ENCODE results near the gene PSENEN. TPM values are rescaled to one million over a fixed set of nuclear protein-coding genes. Genes with fewer than 3 reads are reported as not detected.

PSENEN gene
- total and polyA plus RNA-seq, 3 experiments from 2014 or later, result 50.8 to 101 (median 57.8) TPM

- Mint-ChIP-seq H3K4me3 (no peak overlapping the region), H3K27ac (no peak overlapping the region), H3K9me3 (no peaks in the 10 kb centered on the region), H3K36me3 (peaks cover 10 to 87% (median 15%) of the 10 kb centered on the region in 3 donors), H3K4me1 (peaks cover 5 to 18% (median 13%) of the 10 kb centered on the region in 3 donors), H3K27me3 (no peaks in the 10 kb centered on the region)
- ChIA-PET POLR2A (interaction anchor here (0.7 kb wide), 1 partner anchor 14 kb away, joined by 3 read pairs; no protein-coding TSS in a partner anchor), CTCF (no interaction called here)
- Histone ChIP-seq H3K27me3 (ENCODE audit: insufficient read depth, low read length, poor library complexity, severe bottlenecking) (no peaks in the 10 kb centered on the region), H3K4me1 (ENCODE audit: insufficient read depth, low read length) (peaks cover 12% of the 10 kb centered on the region), H3K4me3 (ENCODE audit: low read length) (no peak overlapping the region), H3K9me3 (ENCODE audit: low read length) (no peaks in the 10 kb centered on the region), H3K36me3 (ENCODE audit: insufficient read depth, low read length) (peaks cover 42% of the 10 kb centered on the region), H3K27ac (ENCODE audit: low read depth, low read length) (no peak overlapping the region)
- no peak for DNase-seq
Measured at GRCh38 chr19:35732540-35733179, 12.8 kb upstream of the PSENEN start.

DNA sequence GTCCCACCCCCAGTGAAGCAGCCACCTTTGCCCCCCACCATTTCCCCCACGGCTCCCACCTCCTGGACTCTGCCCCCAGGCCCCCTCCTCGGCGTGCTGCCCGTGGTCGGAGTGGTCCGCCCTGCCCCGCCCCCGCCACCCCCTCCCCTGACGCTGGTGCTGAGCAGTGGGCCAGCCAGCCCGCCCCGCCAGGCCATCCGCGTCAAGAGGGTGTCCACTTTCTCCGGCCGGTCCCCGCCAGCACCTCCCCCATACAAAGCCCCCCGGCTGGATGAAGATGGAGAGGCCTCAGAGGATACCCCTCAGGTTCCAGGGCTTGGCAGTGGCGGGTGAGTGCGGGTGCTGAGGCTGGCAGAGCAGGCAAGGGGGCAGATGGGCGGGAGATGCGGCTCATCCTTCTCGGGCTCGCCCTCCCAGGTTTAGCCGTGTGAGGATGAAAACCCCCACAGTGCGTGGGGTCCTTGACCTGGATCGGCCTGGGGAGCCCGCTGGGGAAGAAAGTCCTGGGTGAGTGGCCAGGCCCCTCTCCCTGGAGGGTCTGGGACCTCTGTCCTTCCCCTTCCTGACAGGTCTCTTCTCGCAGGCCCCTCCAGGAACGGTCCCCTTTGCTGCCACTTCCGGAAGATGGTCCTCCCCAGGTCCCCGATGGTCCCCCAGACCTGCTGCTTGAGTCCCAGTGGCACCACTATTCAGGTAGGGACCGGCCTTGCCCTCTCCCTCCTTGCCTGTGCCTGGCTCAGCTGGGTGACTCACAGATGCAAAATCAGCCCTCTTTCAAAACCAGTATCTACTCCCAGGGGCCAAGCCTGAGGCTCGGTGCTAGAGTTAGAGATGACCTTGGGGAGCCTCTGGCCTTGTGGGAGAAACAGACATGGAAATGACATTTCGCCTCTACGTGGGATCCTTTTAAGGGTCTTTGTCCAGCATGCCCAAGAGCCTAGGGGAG lies 12.0 kb upstream of the PSENEN start:
- Histone ChIP-seq H3K27ac (ENCODE audit: low read depth, low read length) (no peak overlapping the region), H3K36me3 (ENCODE audit: insufficient read depth, low read length) (peaks cover 42% of the 10 kb centered on the region), H3K9me3 (ENCODE audit: low read length) (no peaks in the 10 kb centered on the region), H3K4me3 (ENCODE audit: low read length) (no peak overlapping the region), H3K27me3 (ENCODE audit: insufficient read depth, low read length, poor library complexity, severe bottlenecking) (no peaks in the 10 kb centered on the region), H3K4me1 (ENCODE audit: insufficient read depth, low read length) (peaks cover 12% of the 10 kb centered on the region)
- no peak overlapping the region for H3K4me3 Mint-ChIP-seq
- H3K9me3 Mint-ChIP-seq, result no peaks in the 10 kb centered on the region
- POLR2A ChIA-PET, result interaction anchor here (0.7 kb wide), 1 partner anchor 15 kb away, joined by 3 read pairs; no protein-coding TSS in a partner anchor
- peaks cover 5 to 20% (median 13%) of the 10 kb centered on the region in 3 donors for H3K4me1 Mint-ChIP-seq
- CTCF ChIA-PET, result no interaction called here
- peaks cover 10 to 87% (median 14%) of the 10 kb centered on the region in 3 donors for H3K36me3 Mint-ChIP-seq
- peak overlapping the region in 4 of 8 donors; percentile 3 to 66 (median 38) for H3K27ac Mint-ChIP-seq
- no peak for DNase-seq
- H3K27me3 Mint-ChIP-seq, result no peaks in the 10 kb centered on the region

- H3K4me1 ChIP-seq (ENCODE audit: insufficient read depth, low read length), result peaks cover 13% of the 10 kb centered on the region
- Mint-ChIP-seq H3K4me3 (peak overlapping the region in 1 of 7 donors; percentile 76), H3K4me1 (peaks cover 5 to 28% (median 13%) of the 10 kb centered on the region in 3 donors), H3K27ac (peak overlapping the region in 7 of 8 donors; percentile 14 to 89 (median 66)), H3K27me3 (no peaks in the 10 kb centered on the region), H3K36me3 (peaks cover 10 to 85% (median 11%) of the 10 kb centered on the region in 3 donors), H3K9me3 (no peaks in the 10 kb centered on the region)
- no peak for DNase-seq
- ChIA-PET POLR2A (no interaction called here), CTCF (no interaction called here)
- no peaks in the 10 kb centered on the region for H3K9me3 ChIP-seq (ENCODE audit: low read length)
- no peak overlapping the region for H3K4me3 ChIP-seq (ENCODE audit: low read length)
- no peak overlapping the region for H3K27ac ChIP-seq (ENCODE audit: low read depth, low read length)
- no peaks in the 10 kb centered on the region for H3K27me3 ChIP-seq (ENCODE audit: insufficient read depth, low read length, poor library complexity, severe bottlenecking)
- H3K36me3 ChIP-seq (ENCODE audit: insufficient read depth, low read length), result peaks cover 42% of the 10 kb centered on the region
Measured at GRCh38 chr19:35734273-35734672, 11.2 kb upstream of the PSENEN start.

GRCh38 chr19:35734889-35735288 lies 10.6 kb upstream of the PSENEN start:
- peak overlapping the region in 3 of 8 donors; percentile 76 to 90 (median 90) for H3K27ac Mint-ChIP-seq
- no peaks in the 10 kb centered on the region for H3K9me3 ChIP-seq (ENCODE audit: low read length)
- no peak overlapping the region for H3K27ac ChIP-seq (ENCODE audit: low read depth, low read length)
- no peaks in the 10 kb centered on the region for H3K27me3 ChIP-seq (ENCODE audit: insufficient read depth, low read length, poor library complexity, severe bottlenecking)
- H3K36me3 ChIP-seq (ENCODE audit: insufficient read depth, low read length), result peaks cover 36% of the 10 kb centered on the region
- CTCF ChIA-PET, result no interaction called here
- no peaks in the 10 kb centered on the region for H3K9me3 Mint-ChIP-seq
- peak overlapping the region in 1 of 7 donors; percentile 76 for H3K4me3 Mint-ChIP-seq
- POLR2A ChIA-PET, result no interaction called here
- H3K4me1 ChIP-seq (ENCODE audit: insufficient read depth, low read length), result peaks cover 19% of the 10 kb centered on the region
- DNase-seq, result no peak
- H3K36me3 Mint-ChIP-seq, result peaks cover 8 to 79% (median 10%) of the 10 kb centered on the region in 3 donors
- H3K4me3 ChIP-seq (ENCODE audit: low read length), result no peak overlapping the region
- H3K27me3 Mint-ChIP-seq, result no peaks in the 10 kb centered on the region
- H3K4me1 Mint-ChIP-seq, result peaks cover 9 to 34% (median 16%) of the 10 kb centered on the region in 3 donors

DNA sequence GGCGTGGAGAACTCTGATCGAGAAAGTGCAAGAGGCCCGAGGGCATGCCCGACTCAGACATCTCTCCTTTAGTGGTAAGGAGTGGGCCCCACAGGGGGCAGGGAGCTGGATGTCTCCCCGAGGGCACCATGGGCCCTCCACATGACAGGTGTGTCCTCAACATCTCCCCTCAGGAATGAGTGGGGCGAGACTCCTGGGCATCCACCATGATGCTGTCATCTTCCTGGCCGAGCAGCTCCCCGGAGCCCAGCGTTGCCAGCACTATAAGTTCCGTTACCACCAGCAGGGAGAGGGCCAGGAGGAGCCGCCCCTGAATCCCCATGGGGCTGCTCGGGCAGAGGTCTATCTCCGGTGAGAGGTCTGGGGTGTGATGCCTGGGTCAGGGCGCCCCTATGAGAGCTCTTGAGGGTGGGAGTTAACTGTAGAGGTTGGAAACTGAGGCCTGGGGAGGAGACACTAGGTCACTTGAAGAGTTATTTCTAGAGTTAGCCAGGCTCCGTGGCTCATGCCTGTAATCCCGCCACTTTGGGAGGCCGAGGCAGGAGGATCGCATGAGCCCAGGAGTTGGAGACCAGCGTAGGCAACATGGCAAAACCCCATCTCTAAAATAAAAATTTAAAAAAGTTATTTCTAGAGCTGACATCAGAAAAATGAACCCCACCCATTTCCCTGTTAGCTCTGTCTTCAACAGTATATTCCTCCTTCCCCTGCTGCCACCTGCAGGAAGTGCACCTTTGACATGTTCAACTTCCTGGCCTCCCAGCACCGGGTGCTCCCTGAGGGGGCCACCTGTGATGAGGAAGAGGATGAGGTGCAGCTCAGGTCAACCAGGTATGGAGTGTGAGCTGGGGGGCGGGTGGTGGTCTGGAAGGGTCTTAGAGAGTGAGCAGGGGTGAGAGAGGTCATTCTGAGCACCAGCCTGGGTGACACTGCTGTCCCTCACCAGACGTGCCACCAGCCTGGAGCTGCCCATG lies 8.3 kb upstream of the PSENEN start:
- H3K27ac ChIP-seq (ENCODE audit: low read depth, low read length), result no peak overlapping the region
- peak in 1 of 5 donors; percentile 25 for DNase-seq
- H3K9me3 Mint-ChIP-seq, result no peaks in the 10 kb centered on the region
- no peak overlapping the region for H3K4me3 ChIP-seq (ENCODE audit: low read length)
- H3K4me1 Mint-ChIP-seq, result peaks cover 17 to 48% (median 19%) of the 10 kb centered on the region in 3 donors
- H3K36me3 ChIP-seq (ENCODE audit: insufficient read depth, low read length), result peaks cover 22% of the 10 kb centered on the region
- POLR2A ChIA-PET, result interaction anchor here (0.6 to 1.3 kb wide), 2 partner anchors 9 to 19 kb away, joined by 3 to 5 read pairs; no protein-coding TSS in a partner anchor
- H3K4me1 ChIP-seq (ENCODE audit: insufficient read depth, low read length), result peaks cover 30% of the 10 kb centered on the region
- peak overlapping the region in 5 of 8 donors; percentile 25 to 95 (median 76) for H3K27ac Mint-ChIP-seq
- no peaks in the 10 kb centered on the region for H3K27me3 ChIP-seq (ENCODE audit: insufficient read depth, low read length, poor library complexity, severe bottlenecking)
- CTCF ChIA-PET, result interaction anchor here (0.9 to 1.6 kb wide), 6 partner anchors 8 to 44 kb away, joined by 3 to 5 read pairs (median 4); partner anchors contain the start of genes LIN37, PSENEN and U2AF1L4
- peaks cover 4 to 62% (median 10%) of the 10 kb centered on the region in 3 donors for H3K36me3 Mint-ChIP-seq
- H3K4me3 Mint-ChIP-seq, result peak overlapping the region in 2 of 7 donors; percentile 35 to 63
- no peaks in the 10 kb centered on the region for H3K27me3 Mint-ChIP-seq
- no peaks in the 10 kb centered on the region for H3K9me3 ChIP-seq (ENCODE audit: low read length)

DNA sequence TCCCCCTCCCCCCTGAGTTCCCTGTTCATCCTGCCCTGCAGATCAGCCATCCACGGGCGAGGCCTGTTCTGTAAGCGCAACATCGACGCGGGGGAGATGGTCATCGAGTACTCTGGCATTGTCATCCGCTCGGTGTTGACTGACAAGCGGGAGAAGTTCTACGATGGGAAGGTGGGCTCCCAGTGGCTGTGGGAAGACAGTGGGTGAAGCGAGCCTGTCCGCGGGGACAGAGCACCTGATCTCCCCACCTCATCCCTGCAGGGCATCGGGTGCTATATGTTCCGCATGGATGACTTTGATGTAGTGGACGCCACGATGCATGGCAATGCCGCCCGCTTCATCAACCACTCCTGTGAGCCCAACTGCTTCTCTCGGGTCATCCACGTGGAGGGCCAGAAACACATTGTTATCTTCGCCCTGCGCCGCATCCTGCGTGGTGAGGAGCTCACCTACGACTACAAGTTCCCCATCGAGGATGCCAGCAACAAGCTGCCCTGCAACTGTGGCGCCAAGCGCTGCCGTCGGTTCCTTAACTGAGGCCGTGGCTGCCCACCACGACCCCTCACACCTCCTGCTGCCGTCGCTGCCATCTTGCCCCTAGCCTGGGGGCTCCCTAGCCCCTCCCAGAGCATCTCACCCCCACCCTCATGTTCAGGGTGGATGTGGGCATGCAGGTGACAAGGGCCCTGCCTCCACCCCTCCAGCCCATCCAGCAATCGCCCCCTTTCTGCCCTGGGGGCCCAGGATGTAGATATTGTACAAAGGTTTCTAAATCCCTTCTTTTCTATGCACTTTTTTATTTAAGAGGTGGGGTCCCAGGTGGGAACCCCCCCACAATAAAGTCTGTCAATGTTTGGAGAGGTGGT lies 7.2 kb upstream of the PSENEN start:
- H3K27ac ChIP-seq (ENCODE audit: low read depth, low read length), result no peak overlapping the region
- H3K4me1 ChIP-seq (ENCODE audit: insufficient read depth, low read length), result peaks cover 40% of the 10 kb centered on the region
- H3K4me1 Mint-ChIP-seq, result peaks cover 25 to 57% (median 27%) of the 10 kb centered on the region in 3 donors
- H3K27me3 Mint-ChIP-seq, result no peaks in the 10 kb centered on the region
- peaks cover 22% of the 10 kb centered on the region for H3K36me3 ChIP-seq (ENCODE audit: insufficient read depth, low read length)
- peaks cover 4 to 63% (median 10%) of the 10 kb centered on the region in 3 donors for H3K36me3 Mint-ChIP-seq
- H3K27ac Mint-ChIP-seq, result peak overlapping the region in 5 of 8 donors; percentile 5 to 87 (median 11)
- peak overlapping the region in 4 of 7 donors; percentile 15 to 86 (median 65) for H3K4me3 Mint-ChIP-seq
- CTCF ChIA-PET, result interaction anchor here (0.8 to 1.3 kb wide), 3 partner anchors 7 to 45 kb away, joined by 3 to 5 read pairs (median 3); partner anchors contain the start of genes PSENEN and U2AF1L4
- no peaks in the 10 kb centered on the region for H3K9me3 ChIP-seq (ENCODE audit: low read length)
- POLR2A ChIA-PET, result no interaction called here
- no peaks in the 10 kb centered on the region for H3K27me3 ChIP-seq (ENCODE audit: insufficient read depth, low read length, poor library complexity, severe bottlenecking)
- DNase-seq, result no peak
- no peak overlapping the region for H3K4me3 ChIP-seq (ENCODE audit: low read length)
- no peaks in the 10 kb centered on the region for H3K9me3 Mint-ChIP-seq
